Measurements from ENCODE around the gene FIG4.
"Not testable (repeated sequence)": the region's sequence is repeated elsewhere in the genome, so short reads cannot be mapped to it uniquely, and the experiment has no call there.

FIG4 gene

GRCh38 chr6:109760208-109760607 is 69.1 kb downstream of the FIG4 start:
- no peak for DNase-seq (ENCODE audit: low spot score)

DNA sequence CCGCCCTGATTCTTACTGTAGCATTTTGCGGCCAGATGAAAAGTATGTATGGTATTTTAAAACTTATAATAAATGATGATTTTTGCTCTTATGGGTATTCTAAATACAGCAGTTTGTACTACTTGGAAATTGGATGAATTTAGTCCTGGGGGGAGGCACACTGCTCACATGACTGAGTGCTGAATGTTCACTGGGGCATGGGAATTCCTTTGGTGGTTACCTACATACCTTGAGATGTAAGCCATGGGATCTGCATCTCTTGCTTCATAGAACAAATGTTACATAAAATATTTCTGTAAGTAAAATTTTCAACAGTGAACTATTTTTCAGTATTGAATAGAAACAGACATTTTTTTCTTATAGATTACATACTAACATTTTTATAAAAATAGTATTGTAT is 71.1 kb downstream of the FIG4 start:
- DNase-seq (ENCODE audit: low spot score) = no peak

- DNase-seq (ENCODE audit: low spot score) = no peak
Observed at GRCh38 chr6:109762769-109763441, 71.8 kb downstream of the FIG4 start.

DNA sequence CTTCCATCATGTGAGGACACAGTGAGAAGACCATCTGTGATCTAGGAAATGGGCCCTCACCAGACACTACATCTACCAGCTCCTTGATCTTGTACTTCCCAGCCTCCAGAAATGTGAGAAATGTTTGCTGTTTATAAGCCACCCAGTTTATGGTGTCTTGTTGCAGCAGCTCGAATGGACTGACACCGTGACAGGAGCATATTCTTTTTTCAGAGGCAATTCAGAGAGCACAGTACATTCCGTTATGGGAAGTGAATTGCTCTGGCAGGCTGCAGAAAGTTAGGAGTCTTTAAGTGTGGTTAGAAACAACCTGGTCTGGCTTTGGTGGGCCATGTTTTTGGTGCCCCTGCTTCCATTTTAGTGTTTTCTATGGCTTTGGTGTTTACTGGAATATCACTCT is 75.1 kb downstream of the FIG4 start:
- no peak for DNase-seq (ENCODE audit: low spot score)

DNA sequence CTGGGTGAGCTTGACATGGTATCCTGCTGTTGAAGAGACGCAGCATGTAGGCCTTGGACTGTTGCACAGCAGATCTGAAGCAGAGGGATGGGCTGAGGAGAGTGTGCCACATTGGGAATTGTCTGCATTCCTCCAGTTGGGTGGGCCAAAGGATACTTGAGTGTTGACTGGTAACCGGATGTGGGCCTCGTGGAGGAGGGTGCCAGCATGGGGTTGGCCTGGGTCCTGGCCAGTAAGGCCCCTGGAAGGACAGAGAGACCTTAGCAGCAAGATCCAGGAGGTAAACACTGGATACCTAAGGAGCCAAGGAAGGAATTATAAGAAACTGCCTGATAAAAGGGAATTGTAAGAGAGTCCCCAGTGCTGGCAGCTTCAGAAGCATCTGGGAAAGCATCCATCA is 76.9 kb downstream of the FIG4 start:
- DNase-seq (ENCODE audit: low spot score) = peak; percentile 70

GRCh38 chr6:109768485-109768884 is 77.4 kb downstream of the FIG4 start:
- DNase-seq (ENCODE audit: low spot score) = peak; percentile 55

- no peak for DNase-seq (ENCODE audit: low spot score)
Observed at GRCh38 chr6:109769213-109769612, 78.1 kb downstream of the FIG4 start.

GRCh38 chr6:109770047-109770446 is 79.0 kb downstream of the FIG4 start:
- DNase-seq (ENCODE audit: low spot score) = no peak

GRCh38 chr6:109770779-109771178 is 79.7 kb downstream of the FIG4 start:
- no peak for DNase-seq (ENCODE audit: low spot score)

DNA sequence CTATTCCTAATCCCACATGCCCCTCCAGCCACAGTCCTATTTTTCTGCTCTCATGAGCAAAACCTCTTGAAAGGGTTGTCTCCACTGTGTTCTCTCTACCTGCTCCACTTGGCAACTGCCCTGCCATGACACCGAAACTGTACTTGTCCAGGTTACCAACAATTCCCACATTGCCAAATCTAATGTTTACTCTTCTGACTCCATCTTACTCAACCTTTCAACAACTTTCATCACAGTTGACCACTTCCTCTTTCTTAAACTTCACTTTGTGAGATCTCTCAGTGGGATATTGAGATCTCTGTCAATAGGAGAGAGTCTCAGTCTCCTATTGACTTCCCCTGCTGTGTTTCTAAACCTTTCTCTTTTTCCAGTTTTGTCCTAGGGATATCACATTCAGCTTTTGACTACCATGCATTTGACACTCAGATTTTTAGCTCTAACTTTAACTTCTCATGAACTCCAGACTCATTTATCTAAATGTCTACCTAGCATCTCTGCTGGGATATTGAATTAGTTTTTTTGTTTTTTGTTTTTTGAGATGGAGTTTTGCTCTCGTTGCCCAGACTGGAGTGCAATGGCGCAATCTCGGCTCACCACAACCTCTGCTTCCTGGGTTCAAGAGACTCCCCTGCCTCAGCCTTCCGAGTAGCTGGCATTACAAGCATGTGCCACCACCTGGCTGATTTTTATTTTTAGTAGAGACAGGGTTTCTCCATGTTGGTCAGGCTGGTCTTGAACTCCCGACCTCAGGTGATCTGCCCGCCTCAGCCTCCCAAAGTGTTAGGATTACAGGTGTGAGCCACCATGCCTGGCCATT is 81.1 kb downstream of the FIG4 start:
- not testable (repeated sequence) for DNase-seq (ENCODE audit: low spot score)

DNA sequence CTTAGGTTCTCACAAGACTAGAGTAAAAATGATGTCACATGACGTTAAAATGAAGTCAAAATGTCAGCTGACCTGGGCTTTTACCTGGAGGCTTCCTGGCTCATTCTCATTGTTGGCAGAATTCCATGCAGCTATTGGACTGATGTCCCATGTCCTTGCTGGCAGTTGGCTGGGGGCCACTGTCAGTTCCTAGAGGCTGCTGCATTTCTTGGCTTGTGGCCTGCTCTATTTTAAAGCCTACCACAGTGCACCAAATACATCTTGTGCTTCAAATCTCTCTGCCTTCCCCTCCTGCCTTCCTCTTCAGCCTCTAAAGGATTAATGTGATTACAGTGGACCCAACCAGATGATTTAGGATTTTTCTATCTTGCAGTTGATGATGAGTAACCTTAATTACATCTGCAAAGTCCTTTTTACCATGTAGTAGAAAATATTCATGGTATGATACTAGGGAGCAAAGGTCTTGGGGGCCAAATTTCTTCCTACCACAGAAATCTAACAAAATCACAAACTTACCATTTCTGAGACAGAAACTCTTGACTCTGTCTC is 81.9 kb downstream of the FIG4 start:
- peak; percentile 37 for DNase-seq (ENCODE audit: low spot score)

- no peak for DNase-seq (ENCODE audit: low spot score)
Observed at GRCh38 chr6:109781001-109781400, 89.9 kb downstream of the FIG4 start.

- peak; percentile 13 for DNase-seq (ENCODE audit: low spot score)
Observed at GRCh38 chr6:109782491-109782999, 91.4 kb downstream of the FIG4 start.

GRCh38 chr6:109783250-109783986 is 92.3 kb downstream of the FIG4 start:
- DNase-seq (ENCODE audit: low spot score) = peak; percentile 13

- DNase-seq (ENCODE audit: low spot score) = no peak
Observed at GRCh38 chr6:109787312-109787711, 96.2 kb downstream of the FIG4 start.

- DNase-seq (ENCODE audit: low spot score) = peak; percentile 45
Observed at GRCh38 chr6:109788687-109789086, 97.6 kb downstream of the FIG4 start.

GRCh38 chr6:109790131-109790530 is 99.0 kb downstream of the FIG4 start:
- DNase-seq (ENCODE audit: low spot score) = peak; percentile 43

DNA sequence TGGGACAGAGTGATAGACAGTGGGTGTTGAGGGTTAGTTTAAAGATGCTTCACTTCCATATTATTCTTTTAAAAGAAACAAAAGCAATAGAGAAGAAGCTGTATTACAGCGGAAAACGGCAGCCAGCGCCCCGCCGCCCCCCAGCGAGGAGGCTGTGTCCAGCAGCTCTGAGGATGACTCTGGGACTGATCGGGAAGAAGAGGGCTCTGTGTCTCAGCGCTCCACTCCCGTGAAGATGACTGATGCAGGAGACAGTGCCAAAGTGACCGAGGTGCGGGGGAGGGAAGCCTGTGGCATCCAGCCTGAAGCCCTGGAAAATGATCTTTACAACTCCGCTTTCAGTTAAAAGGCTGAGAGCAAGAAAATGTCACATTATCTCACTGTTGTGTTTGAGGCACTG is 100.2 kb downstream of the FIG4 start:
- no peak for DNase-seq (ENCODE audit: low spot score)

DNA sequence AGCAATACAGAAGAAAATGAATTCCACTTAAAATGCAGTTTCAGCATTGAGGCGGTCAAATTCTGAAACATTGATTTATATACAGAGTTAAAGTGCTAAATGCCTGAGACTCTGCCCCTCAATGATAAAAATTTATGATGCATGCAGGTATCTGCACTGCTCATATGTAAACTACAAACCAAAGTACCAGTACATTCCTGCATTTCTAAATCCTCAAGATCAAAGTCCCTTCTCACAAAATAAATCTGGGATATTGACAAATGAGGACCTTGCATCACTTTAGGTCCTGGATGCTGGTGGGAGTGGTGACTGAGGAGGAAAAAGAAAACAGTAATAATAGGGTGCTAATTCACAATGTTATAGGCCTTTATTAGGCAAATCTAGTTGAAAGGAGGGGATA is 101.9 kb downstream of the FIG4 start:
- no peak for DNase-seq (ENCODE audit: low spot score)

GRCh38 chr6:109793792-109794191 is 102.7 kb downstream of the FIG4 start:
- DNase-seq (ENCODE audit: low spot score) = peak; percentile 84

DNA sequence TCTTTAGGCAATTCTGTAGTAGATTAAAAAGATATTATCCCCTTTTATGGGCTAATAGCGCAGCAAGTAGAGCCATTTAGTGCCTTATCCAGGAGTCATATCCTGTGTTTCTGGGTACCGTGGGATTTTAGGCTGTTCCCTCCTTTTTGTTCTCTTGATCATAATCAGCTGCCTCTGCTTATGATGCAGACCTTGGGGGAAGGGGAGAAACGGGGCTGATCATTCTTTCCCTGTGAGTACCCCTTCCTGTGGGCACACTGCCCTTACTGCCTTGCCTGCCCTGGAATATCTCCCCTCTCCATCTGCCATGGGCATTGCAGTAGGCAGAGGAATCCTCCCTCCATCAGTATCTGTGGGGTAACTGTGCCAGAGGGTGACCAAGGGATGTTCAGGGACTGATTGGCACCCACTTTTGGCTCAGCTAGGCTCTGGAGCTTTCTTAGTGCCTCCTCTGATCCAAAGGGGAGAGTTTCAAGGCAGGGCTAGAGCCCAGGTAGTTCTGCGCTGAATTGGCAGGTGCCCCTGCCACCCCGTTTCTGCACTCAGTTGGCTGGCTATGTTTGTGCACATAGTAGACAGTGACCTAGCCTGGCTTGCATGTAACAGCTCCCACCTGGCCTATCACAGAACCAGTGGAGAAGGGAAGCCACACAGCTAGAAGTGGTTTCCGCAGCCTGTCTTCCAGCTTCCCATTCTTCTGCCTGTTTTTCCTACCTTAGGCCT is 103.3 kb downstream of the FIG4 start:
- DNase-seq (ENCODE audit: low spot score) = peak; percentile 56
